ENCODE measurements around the gene ARHGAP15. TPM values are rescaled to one million over a fixed set of nuclear protein-coding genes. Genes with fewer than 3 reads are reported as not detected.

Gene ARHGAP15
- total RNA-seq, 1 experiment from 2014 or later, result 0.41 TPM

DNA sequence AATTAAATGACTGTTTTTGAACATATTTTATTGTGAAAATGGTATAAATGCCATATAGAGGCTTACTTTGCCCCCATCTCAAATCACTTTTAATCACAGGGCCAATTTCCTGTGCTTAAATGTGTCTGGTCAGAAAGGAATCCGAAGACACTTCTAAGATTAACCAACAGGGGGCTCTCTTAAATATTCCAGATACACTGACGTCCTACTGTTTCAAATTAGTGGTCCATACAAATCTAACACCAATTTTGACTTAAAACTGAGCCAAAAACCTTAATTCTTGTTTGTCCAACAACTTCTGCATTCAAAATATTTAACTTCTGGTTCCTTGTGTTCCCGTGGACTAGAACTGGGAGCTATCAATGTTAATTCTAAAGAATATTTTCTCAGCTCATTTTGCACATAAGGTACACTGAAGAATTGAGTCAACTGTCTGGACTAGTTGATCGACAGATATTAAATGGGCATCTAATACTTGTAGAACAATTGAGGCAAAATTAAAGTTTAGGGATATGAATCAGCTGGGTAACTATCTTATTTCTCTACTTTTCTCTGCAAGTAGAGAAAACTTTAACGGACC, 557.5 kb downstream of the ARHGAP15 start:
- no peak overlapping the region for H3K4me3 ChIP-seq (ENCODE audit: low read depth in 2 of 2, low read length in 2 of 2)
- H3K4me1 ChIP-seq (ENCODE audit: control insufficient read depth, insufficient read depth, low read length), result no peaks in the 10 kb centered on the region
- ATAC-seq, result no peak
- ChIA-PET CTCF (no interaction called here), POLR2A (no interaction called here)
- TF ChIP-seq, protein P1, sequence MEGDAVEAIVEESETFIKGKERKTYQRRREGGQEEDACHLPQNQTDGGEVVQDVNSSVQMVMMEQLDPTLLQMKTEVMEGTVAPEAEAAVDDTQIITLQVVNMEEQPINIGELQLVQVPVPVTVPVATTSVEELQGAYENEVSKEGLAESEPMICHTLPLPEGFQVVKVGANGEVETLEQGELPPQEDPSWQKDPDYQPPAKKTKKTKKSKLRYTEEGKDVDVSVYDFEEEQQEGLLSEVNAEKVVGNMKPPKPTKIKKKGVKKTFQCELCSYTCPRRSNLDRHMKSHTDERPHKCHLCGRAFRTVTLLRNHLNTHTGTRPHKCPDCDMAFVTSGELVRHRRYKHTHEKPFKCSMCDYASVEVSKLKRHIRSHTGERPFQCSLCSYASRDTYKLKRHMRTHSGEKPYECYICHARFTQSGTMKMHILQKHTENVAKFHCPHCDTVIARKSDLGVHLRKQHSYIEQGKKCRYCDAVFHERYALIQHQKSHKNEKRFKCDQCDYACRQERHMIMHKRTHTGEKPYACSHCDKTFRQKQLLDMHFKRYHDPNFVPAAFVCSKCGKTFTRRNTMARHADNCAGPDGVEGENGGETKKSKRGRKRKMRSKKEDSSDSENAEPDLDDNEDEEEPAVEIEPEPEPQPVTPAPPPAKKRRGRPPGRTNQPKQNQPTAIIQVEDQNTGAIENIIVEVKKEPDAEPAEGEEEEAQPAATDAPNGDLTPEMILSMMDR (IDR thresholded peaks at IDR 0.05), result peak; percentile 45; the same call in 1 of the 2 replicates
- TF ChIP-seq, protein P2, sequence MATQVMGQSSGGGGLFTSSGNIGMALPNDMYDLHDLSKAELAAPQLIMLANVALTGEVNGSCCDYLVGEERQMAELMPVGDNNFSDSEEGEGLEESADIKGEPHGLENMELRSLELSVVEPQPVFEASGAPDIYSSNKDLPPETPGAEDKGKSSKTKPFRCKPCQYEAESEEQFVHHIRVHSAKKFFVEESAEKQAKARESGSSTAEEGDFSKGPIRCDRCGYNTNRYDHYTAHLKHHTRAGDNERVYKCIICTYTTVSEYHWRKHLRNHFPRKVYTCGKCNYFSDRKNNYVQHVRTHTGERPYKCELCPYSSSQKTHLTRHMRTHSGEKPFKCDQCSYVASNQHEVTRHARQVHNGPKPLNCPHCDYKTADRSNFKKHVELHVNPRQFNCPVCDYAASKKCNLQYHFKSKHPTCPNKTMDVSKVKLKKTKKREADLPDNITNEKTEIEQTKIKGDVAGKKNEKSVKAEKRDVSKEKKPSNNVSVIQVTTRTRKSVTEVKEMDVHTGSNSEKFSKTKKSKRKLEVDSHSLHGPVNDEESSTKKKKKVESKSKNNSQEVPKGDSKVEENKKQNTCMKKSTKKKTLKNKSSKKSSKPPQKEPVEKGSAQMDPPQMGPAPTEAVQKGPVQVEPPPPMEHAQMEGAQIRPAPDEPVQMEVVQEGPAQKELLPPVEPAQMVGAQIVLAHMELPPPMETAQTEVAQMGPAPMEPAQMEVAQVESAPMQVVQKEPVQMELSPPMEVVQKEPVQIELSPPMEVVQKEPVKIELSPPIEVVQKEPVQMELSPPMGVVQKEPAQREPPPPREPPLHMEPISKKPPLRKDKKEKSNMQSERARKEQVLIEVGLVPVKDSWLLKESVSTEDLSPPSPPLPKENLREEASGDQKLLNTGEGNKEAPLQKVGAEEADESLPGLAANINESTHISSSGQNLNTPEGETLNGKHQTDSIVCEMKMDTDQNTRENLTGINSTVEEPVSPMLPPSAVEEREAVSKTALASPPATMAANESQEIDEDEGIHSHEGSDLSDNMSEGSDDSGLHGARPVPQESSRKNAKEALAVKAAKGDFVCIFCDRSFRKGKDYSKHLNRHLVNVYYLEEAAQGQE (IDR thresholded peaks at IDR 0.05; ENCODE audit: insufficient read depth in 1 of 2, low read depth in 2 of 2, low read length in 1 of 2), result no peak
- DNase-seq (ENCODE audit: low read depth, low spot score), result peak; percentile 5
- H3K36me3 ChIP-seq (ENCODE audit: control insufficient read depth, insufficient read depth, low read length), result no peaks in the 10 kb centered on the region
- intact Hi-C loops (cut with micrococcal nuclease; ENCODE audit: unreplicated experiment), result no loop called here
- no peak overlapping the region for H3K27ac ChIP-seq (ENCODE audit: low read length)
- H3K9me3 ChIP-seq (ENCODE audit: control insufficient read depth, insufficient read depth, low read depth, low read length), result no peaks in the 10 kb centered on the region
- no peaks in the 10 kb centered on the region for H3K27me3 ChIP-seq (ENCODE audit: control insufficient read depth, insufficient read depth, low read length)
- BruUV-seq (replicated peaks), result no TSS peak
- in situ Hi-C loops (cut with HindIII; ENCODE audit: low pct_unique_long_range_greater_than_20kb, low sequenced_read_pairs), result no loop called here

DNA sequence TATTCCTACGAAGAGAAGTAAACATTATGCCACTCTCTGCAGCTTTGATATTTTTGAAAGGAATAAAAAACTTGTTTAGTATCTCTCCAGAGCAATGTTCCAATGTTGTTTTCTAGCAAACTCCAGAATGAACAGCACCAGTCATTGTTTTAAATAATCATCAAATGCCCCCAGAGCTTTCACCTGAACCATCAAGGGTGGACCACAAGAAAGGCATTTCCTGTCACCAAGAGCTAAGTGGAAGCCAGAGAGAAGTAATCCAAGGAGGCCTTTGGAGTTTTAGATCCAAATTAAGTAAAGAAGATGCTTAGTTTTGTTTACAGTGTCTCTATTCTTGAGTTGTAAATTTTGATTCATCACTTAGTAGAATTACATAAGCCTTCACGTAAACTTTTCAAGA, 559.0 kb downstream of the ARHGAP15 start:
- no peaks in the 10 kb centered on the region for H3K36me3 ChIP-seq (ENCODE audit: control insufficient read depth, insufficient read depth, low read length)
- H3K27ac ChIP-seq (ENCODE audit: low read length), result no peak overlapping the region
- no peaks in the 10 kb centered on the region for H3K4me1 ChIP-seq (ENCODE audit: control insufficient read depth, insufficient read depth, low read length)
- no peaks in the 10 kb centered on the region for H3K27me3 ChIP-seq (ENCODE audit: control insufficient read depth, insufficient read depth, low read length)
- in situ Hi-C loops (cut with HindIII; ENCODE audit: low pct_unique_long_range_greater_than_20kb, low sequenced_read_pairs), result no loop called here
- no peak overlapping the region for H3K4me3 ChIP-seq (ENCODE audit: low read depth in 2 of 2, low read length in 2 of 2)
- H3K9me3 ChIP-seq (ENCODE audit: control insufficient read depth, insufficient read depth, low read depth, low read length), result no peaks in the 10 kb centered on the region
- DNase-seq (ENCODE audit: low read depth, low spot score) (no peak), ATAC-seq (no peak)
- BruUV-seq (replicated peaks), result no TSS peak
- intact Hi-C loops (cut with micrococcal nuclease; ENCODE audit: unreplicated experiment), result no loop called here
- ChIA-PET POLR2A (no interaction called here), CTCF (no interaction called here)
- no peak for TF ChIP-seq POLR2AphosphoS5 (IDR thresholded peaks at IDR 0.05; ENCODE audit: low read depth, low read length)
- TF ChIP-seq, protein P2 (IDR thresholded peaks at IDR 0.05; ENCODE audit: insufficient read depth in 1 of 2, low read depth in 2 of 2, low read length in 1 of 2), result no peak
- TF ChIP-seq, protein P1 (IDR thresholded peaks at IDR 0.05), result no peak
- TF ChIP-seq TCF7L2 (IDR thresholded peaks at IDR 0.05; ENCODE audit: low read depth, low read length), result no peak
- TF ChIP-seq SIN3A (IDR thresholded peaks at IDR 0.05; ENCODE audit: borderline replicate concordance, insufficient read depth, low read depth, low read length), result no peak
